ENCODE results near the gene PIPOX. TPM values are rescaled to one million over a fixed set of nuclear protein-coding genes. Genes with fewer than 3 reads are reported as not detected.

PIPOX gene, protein sequence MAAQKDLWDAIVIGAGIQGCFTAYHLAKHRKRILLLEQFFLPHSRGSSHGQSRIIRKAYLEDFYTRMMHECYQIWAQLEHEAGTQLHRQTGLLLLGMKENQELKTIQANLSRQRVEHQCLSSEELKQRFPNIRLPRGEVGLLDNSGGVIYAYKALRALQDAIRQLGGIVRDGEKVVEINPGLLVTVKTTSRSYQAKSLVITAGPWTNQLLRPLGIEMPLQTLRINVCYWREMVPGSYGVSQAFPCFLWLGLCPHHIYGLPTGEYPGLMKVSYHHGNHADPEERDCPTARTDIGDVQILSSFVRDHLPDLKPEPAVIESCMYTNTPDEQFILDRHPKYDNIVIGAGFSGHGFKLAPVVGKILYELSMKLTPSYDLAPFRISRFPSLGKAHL
- total RNA-seq, result 2.9 TPM

DNA sequence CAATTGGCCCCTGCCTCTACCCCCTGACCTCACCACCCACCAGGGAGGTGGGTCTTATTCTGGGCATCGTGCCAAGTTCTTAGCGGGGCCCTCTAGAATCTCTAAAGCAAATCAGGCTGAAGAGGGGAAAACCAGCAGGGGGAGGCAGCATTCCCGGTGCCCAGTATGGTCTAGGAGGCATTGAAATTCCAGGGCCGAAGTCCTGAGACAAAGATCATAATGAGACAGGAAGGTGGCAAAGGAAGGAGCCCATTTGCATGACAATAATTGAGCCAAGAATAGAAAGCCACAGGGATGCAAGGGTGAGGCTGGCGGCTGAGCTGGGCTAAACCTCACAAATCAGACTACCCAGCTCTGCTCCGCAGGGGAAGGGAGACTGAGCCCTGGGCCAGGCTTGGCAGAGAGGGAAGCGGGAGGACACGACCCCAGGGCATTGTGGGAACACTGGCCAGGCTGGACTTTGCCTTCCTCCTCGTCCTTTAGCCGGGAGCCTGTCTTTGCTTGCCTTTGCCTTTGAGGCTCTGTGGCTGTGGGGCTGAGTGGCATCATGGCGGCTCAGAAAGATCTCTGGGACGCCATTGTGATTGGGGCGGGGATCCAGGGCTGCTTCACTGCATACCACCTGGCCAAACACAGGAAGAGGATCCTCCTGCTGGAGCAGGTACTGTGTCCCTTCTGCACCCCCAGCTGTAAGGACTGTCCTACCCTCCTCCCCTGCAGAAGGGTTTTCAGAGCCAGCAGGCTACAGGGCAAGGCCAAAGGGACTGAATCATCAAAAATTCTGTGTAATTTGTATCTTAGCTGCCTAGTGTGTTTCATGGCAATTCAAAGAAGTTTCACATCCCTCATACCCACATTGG, at the start of gene PIPOX:
Gene PIPOX (plus strand): TSS at position 463 of the 860 bp plus-strand sequence. CDS start 85 bp downstream, at position 548.
- Histone ChIP-seq H3K4me3 (ENCODE audit: low read length) (no peak within 1 kb of the TSS), H3K4me1 (ENCODE audit: insufficient read depth, low read length) (peaks cover 48% of the 10 kb centered on the region), H3K27me3 (ENCODE audit: insufficient read depth, low read length) (peaks cover 4% of the 10 kb centered on the region), H3K9me3 (ENCODE audit: low read depth, low read length) (no peaks in the 10 kb centered on the region)

DNA sequence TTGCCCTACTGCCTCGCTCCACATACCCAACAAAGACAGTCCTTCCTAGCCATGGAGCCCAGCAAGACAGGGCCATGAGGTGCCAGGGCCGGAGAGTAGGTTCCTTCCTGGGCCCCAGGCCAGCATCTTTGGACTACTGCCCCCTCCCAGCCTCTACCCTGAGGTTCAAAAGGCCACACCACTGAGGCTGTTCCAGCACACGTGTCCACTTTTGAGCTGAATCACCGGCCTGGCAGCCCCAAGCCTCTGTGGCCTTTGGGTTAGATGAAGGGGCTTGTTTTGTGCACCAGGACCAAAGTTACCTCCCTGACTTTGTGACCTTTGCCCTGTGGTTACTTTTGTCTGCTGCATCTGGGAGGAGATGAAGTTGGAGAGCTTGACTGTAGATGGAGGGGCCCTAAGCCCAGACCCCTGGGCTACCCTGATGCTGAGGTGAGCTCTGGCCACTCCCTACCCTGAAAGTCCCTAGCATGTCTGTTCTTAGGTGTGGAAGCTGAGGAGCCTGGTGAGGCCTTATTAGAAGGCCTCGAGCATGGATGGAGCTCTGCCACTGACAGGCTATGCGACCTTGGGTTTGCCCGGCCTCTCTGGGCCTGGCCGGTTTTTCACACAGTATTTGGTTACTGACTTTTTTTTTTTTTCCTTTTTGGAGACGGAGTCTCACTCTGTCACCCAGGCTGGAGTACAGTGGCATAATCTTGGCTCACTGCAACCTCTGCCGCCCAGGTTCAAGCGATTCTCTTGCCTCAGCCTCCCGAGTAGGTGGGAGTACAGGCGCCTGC, 49.1 kb upstream of the PIPOX start:
- no peaks in the 10 kb centered on the region for H3K27me3 ChIP-seq (ENCODE audit: insufficient read depth, low read length)
- no peaks in the 10 kb centered on the region for H3K4me1 ChIP-seq (ENCODE audit: insufficient read depth, low read length)
- H3K9me3 ChIP-seq (ENCODE audit: low read depth, low read length), result no peaks in the 10 kb centered on the region
- H3K4me3 ChIP-seq (ENCODE audit: low read length), result no peak overlapping the region

DNA sequence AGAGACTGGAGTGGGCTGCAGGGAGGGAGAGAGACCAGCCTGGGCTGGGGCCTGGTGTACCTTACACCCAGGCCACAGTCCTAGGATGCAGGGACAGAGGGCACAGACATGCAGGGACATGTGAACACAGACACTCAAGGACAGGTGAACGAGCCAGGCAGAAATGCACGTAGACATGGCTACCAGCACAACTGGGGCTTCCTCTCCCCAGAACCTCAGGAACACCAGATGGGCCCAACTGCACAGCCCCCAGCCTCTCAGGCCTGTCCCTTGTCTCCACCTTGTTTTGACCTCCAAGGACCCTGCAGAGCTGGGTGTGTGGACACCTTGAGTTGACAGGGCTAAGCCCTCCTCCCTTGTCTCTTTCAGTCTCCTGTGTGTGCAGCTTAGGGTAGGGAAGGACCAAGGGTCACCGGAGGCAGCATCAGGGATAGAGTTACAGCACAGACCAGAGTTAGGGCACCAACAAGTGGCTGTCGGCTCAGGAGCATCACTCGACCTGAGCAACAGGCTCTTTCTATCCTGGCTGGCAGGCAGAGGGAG, 46.3 kb upstream of the PIPOX start:
- no peak overlapping the region for H3K4me3 ChIP-seq (ENCODE audit: low read length)
- H3K4me1 ChIP-seq (ENCODE audit: insufficient read depth, low read length), result no peaks in the 10 kb centered on the region
- no peaks in the 10 kb centered on the region for H3K9me3 ChIP-seq (ENCODE audit: low read depth, low read length)
- H3K27me3 ChIP-seq (ENCODE audit: insufficient read depth, low read length), result no peaks in the 10 kb centered on the region

DNA sequence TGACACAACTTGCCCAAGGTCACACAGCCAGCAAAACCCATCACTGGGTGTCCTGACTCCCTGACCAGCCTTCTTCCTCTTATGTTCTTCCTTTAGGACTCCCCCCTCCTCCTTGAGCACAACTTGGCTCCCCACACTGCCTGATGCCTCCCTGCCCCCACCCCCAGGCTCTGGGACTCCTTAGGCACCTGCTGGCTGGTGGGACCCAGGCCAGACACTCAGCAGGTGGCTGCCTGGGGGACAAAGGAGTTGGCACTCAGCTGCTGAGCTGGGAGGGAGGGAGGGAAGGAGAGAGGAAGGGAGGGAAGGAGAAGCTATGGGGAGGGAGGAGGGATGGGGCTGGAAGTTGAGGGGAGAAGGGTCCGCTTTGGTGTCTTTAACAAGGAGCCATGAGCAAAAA, 45.1 kb upstream of the PIPOX start:
- Histone ChIP-seq H3K9me3 (ENCODE audit: low read depth, low read length) (no peaks in the 10 kb centered on the region), H3K4me1 (ENCODE audit: insufficient read depth, low read length) (no peaks in the 10 kb centered on the region), H3K4me3 (ENCODE audit: low read length) (no peak overlapping the region), H3K27me3 (ENCODE audit: insufficient read depth, low read length) (no peaks in the 10 kb centered on the region)

DNA sequence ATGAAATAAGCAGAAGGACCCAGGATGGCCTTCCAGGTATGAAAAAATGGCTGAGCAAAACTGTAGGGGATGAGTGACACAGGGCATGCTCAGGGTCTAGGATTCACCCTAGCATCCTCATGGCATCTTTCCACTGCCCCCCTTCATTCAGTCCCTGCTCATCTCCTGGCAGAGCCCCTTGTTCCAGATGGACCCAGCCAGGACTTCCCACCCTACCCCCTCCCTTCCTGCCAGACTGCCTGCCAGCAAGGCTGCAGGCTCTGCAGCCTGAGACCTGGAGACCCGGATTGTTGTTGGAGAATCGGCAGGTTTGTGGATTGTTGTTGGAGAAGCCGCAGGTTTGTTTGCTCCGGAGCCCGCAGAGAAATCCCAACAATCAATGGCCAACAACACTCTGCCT, 43.7 kb upstream of the PIPOX start:
- H3K27me3 ChIP-seq (ENCODE audit: insufficient read depth, low read length), result peaks cover 11% of the 10 kb centered on the region
- no peaks in the 10 kb centered on the region for H3K9me3 ChIP-seq (ENCODE audit: low read depth, low read length)
- H3K4me3 ChIP-seq (ENCODE audit: low read length), result no peak overlapping the region
- H3K4me1 ChIP-seq (ENCODE audit: insufficient read depth, low read length), result no peaks in the 10 kb centered on the region

DNA sequence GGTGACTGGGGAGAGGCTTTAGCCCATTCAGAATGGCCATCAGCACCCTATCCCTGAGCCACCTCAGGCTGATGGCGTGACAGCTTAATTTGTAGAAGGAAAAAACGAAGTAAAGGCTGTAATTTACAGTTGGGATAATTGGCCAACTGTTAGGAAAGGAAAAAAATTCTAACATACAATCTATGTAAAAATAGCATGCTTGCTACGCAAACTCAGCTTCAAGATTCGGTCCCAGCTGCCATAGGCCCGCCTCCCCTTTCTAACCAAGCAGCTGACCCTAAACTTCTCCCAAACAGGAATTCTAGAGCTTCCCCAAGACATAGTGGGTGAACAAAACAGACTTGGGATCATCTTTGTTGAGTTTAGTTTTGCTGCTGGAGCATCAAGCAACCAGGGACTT, 42.0 kb upstream of the PIPOX start:
- H3K4me1 ChIP-seq (ENCODE audit: insufficient read depth, low read length), result no peaks in the 10 kb centered on the region
- H3K4me3 ChIP-seq (ENCODE audit: low read length), result no peak overlapping the region
- peaks cover 23% of the 10 kb centered on the region for H3K27me3 ChIP-seq (ENCODE audit: insufficient read depth, low read length)
- H3K9me3 ChIP-seq (ENCODE audit: low read depth, low read length), result no peaks in the 10 kb centered on the region

DNA sequence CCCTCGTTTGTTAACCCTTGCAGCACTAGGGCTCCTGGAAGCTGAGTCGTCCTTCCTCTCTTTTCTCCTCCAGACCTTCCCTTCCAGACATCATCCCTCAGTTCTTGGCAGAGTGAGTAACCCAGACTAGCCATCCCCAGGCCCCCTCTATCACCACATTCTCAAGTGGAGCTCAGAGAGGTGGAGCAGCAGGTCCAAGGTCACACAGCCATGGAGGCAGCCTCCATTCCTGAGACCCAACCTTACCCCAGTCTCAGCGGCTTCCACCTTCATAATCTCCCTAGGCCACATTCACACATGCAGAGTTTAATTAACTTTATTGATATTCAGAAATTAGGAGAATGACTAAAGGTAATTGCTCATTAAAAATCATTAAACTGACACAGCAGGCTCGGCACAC, 40.1 kb upstream of the PIPOX start:
- no peak overlapping the region for H3K4me3 ChIP-seq (ENCODE audit: low read length)
- H3K27me3 ChIP-seq (ENCODE audit: insufficient read depth, low read length), result peaks cover 42% of the 10 kb centered on the region
- no peaks in the 10 kb centered on the region for H3K9me3 ChIP-seq (ENCODE audit: low read depth, low read length)

DNA sequence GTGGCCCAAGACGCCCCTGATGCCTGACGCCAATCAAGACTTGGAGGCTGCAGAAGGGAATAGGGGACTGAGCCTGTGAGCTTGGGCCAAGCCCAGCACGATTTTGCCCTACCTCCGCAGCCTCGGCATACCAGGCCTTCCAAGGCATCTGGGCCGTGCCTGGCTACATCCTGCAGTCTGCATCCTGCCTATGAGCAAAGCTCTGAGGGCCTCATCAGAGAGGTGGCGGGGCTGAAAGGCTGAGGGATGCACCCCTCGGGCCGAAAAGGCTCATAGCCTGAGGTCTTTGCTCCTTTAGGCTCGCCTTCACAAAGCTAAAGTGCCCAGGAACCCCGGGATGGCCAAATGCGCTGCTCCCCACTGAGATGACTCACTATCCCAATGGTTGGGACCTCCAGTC, 39.7 kb upstream of the PIPOX start:
- Histone ChIP-seq H3K27me3 (ENCODE audit: insufficient read depth, low read length) (peaks cover 44% of the 10 kb centered on the region), H3K4me1 (ENCODE audit: insufficient read depth, low read length) (no peaks in the 10 kb centered on the region), H3K9me3 (ENCODE audit: low read depth, low read length) (no peaks in the 10 kb centered on the region), H3K4me3 (ENCODE audit: low read length) (no peak overlapping the region)

More for the DNA sequence above, 40.1 kb upstream of the PIPOX start:
- H3K4me1 ChIP-seq (ENCODE audit: insufficient read depth, low read length), result no peaks in the 10 kb centered on the region

DNA sequence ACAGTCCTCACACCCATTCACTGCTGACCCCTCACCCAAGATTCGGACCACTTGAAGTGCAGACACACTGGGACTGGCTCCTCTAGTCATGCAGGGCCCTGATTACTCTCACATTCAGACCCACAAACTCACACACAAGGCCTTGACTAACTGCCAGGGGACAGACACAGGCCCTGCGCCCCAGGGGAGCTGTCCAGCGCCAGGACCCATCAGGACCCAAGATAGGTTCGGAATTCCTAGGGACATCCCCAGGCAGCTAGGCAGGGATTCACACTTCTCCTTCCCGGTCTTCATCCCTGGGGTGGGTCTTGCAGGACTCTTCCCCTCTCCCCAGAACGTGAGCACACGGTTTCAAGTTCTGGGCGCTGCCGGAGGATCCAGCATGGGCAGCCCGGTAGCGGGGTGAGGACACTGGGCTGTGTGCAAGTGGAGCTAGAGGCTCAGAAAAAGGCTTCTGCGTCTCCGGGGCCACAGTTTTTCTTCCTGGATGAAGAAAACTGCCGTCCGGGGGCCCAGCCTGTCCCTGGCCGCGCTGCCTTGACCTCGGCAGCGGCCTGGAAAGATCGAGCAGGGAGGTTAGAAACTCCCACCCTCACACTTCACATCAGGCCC, 38.8 kb upstream of the PIPOX start:
- Histone ChIP-seq H3K4me1 (ENCODE audit: insufficient read depth, low read length) (no peaks in the 10 kb centered on the region), H3K9me3 (ENCODE audit: low read depth, low read length) (no peaks in the 10 kb centered on the region), H3K4me3 (ENCODE audit: low read length) (no peak overlapping the region), H3K27me3 (ENCODE audit: insufficient read depth, low read length) (peaks cover 48% of the 10 kb centered on the region)

DNA sequence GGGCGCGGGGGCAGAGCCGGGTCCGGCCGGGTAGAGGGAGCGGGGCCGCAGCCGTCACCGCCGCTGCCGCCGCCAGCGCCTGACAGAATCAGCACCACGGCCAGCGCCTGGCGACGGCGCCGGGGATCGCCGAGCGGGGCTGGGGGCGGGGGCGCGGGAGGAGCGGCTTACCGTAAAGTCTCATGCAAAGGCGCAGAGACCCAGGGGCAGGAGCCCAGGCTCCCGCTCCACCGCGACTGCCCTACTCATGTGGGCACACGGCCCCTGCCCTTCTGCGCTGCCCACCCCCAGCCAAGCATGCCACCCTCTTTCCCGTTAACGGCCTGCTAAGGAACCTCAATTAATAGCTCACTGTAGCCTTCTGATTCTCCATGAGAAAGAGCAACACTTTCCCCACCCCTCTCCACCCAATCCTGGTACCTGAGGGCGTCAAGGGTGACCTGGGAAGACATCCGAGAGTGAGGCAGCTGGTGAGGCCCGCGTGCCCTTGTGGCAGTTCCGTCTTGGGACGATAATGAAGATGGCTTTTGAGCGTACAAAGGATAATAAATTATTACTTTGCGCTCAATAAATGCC, 36.9 kb upstream of the PIPOX start, which contains the start of gene SEZ6:
Gene SEZ6 (minus strand): TSS at position 98 of the 576 bp plus-strand sequence. CDS start 164 bp downstream, outside the sequence.
- Histone ChIP-seq H3K9me3 (ENCODE audit: low read depth, low read length) (no peaks in the 10 kb centered on the region), H3K4me1 (ENCODE audit: insufficient read depth, low read length) (no peaks in the 10 kb centered on the region), H3K4me3 (ENCODE audit: low read length) (no peak within 1 kb of the TSS), H3K27me3 (ENCODE audit: insufficient read depth, low read length) (peaks cover 48% of the 10 kb centered on the region)

DNA sequence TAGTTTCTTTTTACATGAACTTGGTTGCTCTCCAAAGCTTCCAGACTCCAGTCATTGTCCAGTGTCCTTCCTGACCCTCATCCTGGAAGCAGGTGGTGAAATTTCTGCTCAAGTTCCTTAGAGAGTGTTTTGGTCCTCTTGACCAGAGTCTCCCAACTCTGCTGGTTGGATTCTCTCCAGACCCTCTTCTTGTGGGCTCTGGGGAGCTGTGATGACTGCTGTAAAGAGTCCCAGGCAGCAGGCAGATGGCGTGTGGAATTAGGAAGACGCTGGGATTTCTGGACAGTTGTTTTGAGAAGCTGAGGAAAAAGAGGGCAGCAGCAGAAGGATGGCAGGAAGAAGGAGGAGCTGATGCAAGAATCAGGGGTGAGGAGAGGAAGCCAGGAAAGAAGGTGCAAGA, 35.5 kb upstream of the PIPOX start:
- Histone ChIP-seq H3K4me3 (ENCODE audit: low read length) (no peak overlapping the region), H3K27me3 (ENCODE audit: insufficient read depth, low read length) (peaks cover 48% of the 10 kb centered on the region), H3K4me1 (ENCODE audit: insufficient read depth, low read length) (no peaks in the 10 kb centered on the region), H3K9me3 (ENCODE audit: low read depth, low read length) (no peaks in the 10 kb centered on the region)

DNA sequence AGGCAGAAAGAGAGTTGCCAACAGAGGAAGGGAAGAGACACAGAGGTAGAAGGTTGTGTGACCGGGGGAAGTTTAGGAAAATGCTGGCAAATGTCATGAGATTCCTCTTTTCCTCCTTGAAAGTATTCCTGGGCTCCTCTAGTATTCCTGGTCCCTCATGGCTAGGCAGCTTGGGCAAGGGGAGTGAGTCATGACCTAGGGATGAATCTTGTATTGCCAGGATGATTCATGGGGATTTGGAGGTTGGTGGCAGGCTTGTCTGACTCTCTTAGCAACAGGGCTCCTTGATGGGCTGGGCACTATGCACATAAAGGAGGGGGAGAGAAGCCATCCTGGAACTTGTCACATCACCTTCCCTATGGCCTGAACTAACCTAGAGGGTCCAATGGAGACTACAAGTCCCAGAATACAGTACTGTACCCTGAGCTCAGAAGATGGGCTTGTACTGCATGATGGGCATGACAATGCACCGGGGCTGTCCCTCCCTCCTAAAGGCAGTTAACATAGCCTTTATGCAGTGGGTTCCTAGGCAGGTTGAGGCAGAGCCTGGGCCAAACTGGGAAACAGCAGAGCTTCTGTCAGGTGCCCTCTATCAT, 35.0 kb upstream of the PIPOX start:
- Histone ChIP-seq H3K4me3 (ENCODE audit: low read length) (no peak overlapping the region), H3K9me3 (ENCODE audit: low read depth, low read length) (no peaks in the 10 kb centered on the region), H3K4me1 (ENCODE audit: insufficient read depth, low read length) (no peaks in the 10 kb centered on the region), H3K27me3 (ENCODE audit: insufficient read depth, low read length) (peaks cover 48% of the 10 kb centered on the region)

DNA sequence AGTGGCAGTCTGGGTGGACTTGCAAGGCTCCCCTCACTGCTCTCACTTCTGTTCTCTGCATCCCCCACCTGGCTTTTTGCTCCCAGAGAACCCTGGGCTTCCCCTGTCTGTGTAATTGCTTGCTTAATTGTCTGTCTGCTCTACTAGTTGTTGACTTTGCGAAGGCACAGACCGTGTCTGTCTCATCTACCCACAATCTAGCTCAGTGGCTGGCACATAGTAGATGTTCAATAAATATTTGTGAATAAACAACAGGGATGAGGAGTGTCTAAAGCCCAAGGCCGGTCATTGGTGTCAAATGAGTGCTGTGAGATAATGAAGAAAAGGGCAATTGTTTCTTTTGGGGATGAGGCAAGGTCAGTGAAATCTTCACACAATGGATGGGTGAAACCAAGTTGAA, 34.4 kb upstream of the PIPOX start:
- H3K27me3 ChIP-seq (ENCODE audit: insufficient read depth, low read length), result peaks cover 44% of the 10 kb centered on the region
- H3K4me1 ChIP-seq (ENCODE audit: insufficient read depth, low read length), result no peaks in the 10 kb centered on the region

DNA sequence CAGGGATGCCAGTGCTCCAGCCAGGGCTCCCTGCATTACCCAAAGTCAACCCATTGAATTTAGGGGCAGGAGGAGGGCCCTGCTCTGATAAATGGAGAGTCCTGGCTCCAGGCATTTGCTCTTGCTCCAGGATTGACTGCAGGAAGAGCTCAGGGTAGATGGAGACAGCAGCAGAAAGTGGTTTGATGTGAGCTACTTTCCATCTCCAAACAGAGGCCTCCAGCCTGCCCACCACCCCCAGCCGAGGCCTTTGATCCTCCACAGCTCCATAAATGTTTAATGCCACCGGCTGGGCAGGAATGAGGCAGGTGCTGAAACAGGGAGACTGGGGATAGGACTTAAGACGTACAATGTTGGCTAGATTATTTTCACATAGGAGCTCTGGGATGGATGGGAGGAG, 32.8 kb upstream of the PIPOX start:
- Histone ChIP-seq H3K9me3 (ENCODE audit: low read depth, low read length) (no peaks in the 10 kb centered on the region), H3K4me1 (ENCODE audit: insufficient read depth, low read length) (no peaks in the 10 kb centered on the region), H3K27me3 (ENCODE audit: insufficient read depth, low read length) (peaks cover 28% of the 10 kb centered on the region), H3K4me3 (ENCODE audit: low read length) (no peak overlapping the region)

More for the DNA sequence above, 34.4 kb upstream of the PIPOX start:
- Histone ChIP-seq H3K9me3 (ENCODE audit: low read depth, low read length) (no peaks in the 10 kb centered on the region), H3K4me3 (ENCODE audit: low read length) (no peak overlapping the region)
